Adrenal gland (tissue), 5 donors: ENCODE measurements around the gene PLAC1.

Experiments
- POLR2A ChIP-seq, 2 donors: fragments of 450-650 bp; IDR thresholded peaks; one replicate each; pipeline ENCODE4 v1.6.1; 2017; ENCODE audit warnings: antibody characterized with exemption in 2 of 2, mild to moderate bottlenecking in 2 of 2, moderate library complexity in 1 of 2
- TF ChIP-seq, protein P1 (sequence below), 6 experiments: fragments of 450-650 bp in 4 of 6; fragments of 200-600 bp in 2 of 6; sonication (generic) in 1 of 6; IDR thresholded peaks; 1 replicate in 5 of 6; 2 replicates in 1 of 6; pipeline versions ENCODE4 v1.5.1 to v1.8.0; 2016 to 2021; ENCODE audit warnings: antibody characterized with exemption in 6 of 6, mild to moderate bottlenecking in 2 of 6, moderate library complexity in 1 of 6
- donor health status: DM: no; HTN: no; CAD: no.

GRCh38 chrX:134631426-134632346 is 26.6 kb downstream of the PLAC1 start:
- TF ChIP-seq POLR2A (IDR thresholded peaks at IDR 0.05), result no peak
- TF ChIP-seq, protein P1, sequence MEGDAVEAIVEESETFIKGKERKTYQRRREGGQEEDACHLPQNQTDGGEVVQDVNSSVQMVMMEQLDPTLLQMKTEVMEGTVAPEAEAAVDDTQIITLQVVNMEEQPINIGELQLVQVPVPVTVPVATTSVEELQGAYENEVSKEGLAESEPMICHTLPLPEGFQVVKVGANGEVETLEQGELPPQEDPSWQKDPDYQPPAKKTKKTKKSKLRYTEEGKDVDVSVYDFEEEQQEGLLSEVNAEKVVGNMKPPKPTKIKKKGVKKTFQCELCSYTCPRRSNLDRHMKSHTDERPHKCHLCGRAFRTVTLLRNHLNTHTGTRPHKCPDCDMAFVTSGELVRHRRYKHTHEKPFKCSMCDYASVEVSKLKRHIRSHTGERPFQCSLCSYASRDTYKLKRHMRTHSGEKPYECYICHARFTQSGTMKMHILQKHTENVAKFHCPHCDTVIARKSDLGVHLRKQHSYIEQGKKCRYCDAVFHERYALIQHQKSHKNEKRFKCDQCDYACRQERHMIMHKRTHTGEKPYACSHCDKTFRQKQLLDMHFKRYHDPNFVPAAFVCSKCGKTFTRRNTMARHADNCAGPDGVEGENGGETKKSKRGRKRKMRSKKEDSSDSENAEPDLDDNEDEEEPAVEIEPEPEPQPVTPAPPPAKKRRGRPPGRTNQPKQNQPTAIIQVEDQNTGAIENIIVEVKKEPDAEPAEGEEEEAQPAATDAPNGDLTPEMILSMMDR (IDR thresholded peaks at IDR 0.05), result no peak
